Mammary epithelial cell (primary cell): Measurements from ENCODE around the gene EXT2.

Experiments
- EZH2 ChIP-seq: IDR thresholded peaks from 2 replicates; pipeline ENCODE4 v1.6.1; 2012; ENCODE audit warnings: low read length, inconsistent platforms, borderline replicate concordance
- TF ChIP-seq, protein P1 (sequence below), 2 donors: IDR thresholded peaks in 1 of 2; conservative IDR thresholded peaks in 1 of 2; 2 replicates each; pipeline ENCODE4 v1.5.1; 2011 to 2012; ENCODE audit warnings: inconsistent platforms in 2 of 2, low read length in 2 of 2, mild to moderate bottlenecking in 2 of 2, control low read depth in 1 of 2, low read depth in 1 of 2; ENCODE audit not compliant: insufficient read depth in 1 of 2; ENCODE audit errors: extremely low read depth in 1 of 2

DNA sequence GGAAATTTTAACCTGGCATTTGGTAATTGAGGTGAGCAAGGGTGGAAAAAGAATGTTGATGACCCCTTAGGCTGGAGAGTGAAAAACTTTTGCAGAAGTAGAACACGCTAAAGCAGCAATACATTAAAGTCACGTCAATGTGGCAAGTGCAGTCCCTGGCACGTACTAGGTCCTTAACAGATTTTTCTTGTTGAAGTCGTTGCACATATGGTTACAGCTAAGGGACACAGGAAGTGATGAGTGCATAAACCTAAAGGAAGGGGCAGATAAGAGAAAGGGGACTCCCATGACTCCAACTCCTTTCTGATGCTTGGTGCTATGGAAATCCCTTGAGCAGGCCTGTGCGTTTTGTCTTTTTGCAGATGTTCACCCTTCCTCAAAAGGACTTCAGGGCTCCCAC lies 28.2 kb upstream of the EXT2 start:
- TF ChIP-seq, protein P1, sequence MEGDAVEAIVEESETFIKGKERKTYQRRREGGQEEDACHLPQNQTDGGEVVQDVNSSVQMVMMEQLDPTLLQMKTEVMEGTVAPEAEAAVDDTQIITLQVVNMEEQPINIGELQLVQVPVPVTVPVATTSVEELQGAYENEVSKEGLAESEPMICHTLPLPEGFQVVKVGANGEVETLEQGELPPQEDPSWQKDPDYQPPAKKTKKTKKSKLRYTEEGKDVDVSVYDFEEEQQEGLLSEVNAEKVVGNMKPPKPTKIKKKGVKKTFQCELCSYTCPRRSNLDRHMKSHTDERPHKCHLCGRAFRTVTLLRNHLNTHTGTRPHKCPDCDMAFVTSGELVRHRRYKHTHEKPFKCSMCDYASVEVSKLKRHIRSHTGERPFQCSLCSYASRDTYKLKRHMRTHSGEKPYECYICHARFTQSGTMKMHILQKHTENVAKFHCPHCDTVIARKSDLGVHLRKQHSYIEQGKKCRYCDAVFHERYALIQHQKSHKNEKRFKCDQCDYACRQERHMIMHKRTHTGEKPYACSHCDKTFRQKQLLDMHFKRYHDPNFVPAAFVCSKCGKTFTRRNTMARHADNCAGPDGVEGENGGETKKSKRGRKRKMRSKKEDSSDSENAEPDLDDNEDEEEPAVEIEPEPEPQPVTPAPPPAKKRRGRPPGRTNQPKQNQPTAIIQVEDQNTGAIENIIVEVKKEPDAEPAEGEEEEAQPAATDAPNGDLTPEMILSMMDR (conservative IDR thresholded peaks at IDR 0.05 in 1 of 2, IDR thresholded peaks at IDR 0.05 in 1 of 2; ENCODE audit: extremely low read depth in 1 of 2, insufficient read depth in 1 of 2, low read depth in 1 of 2, low read length in 2 of 2), result no peak
- TF ChIP-seq EZH2, result no peak
